HCT116 (cell line): ENCODE results near the gene OSER1. TPM values are rescaled to one million over a fixed set of nuclear protein-coding genes. Genes with fewer than 3 reads are reported as not detected.

ENCODE experiments used
- ATAC-seq: fragments of 200-7000 bp; cut with Tn5 transposase; 2 replicates; pipeline ENCODE4 v1.9.1; 2020; ENCODE audit warnings: mild to moderate bottlenecking, moderate library complexity
- BruUV-seq: library from RNA; stranded (reverse); fragments of 400-500 nt; replicated peaks from 2 replicates; lab custom pipeline; 2021; lab: Mats Ljungman, UMichigan
- CTCF ChIA-PET: fragments of 300-600 bp; sonication (Branson Sonifier 250); formaldehyde crosslinking; loops from one replicate; lab custom pipeline; 2021; ENCODE audit warnings: antibody characterized with exemption; lab: Charles Lee
- POLR2A ChIA-PET: fragments of 300-600, 350-600 bp; sonication (Branson Sonifier 250); formaldehyde crosslinking; loops from one replicate; lab custom pipeline; 2021; ENCODE audit warnings: antibody characterized with exemption; lab: Charles Lee
- RAD21 ChIA-PET, 2 experiments: fragments of 300-600 bp; sonication (Branson Sonifier 250); formaldehyde crosslinking; loops; one replicate each; lab custom pipeline; 2023; ENCODE audit warnings: low total read pairs in 2 of 2; ENCODE audit not compliant: uncharacterized antibody in 2 of 2, unreplicated experiment in 2 of 2, low non-redundant PET in 1 of 2; lab: Charles Lee
- DNase-seq: peaks from one replicate; pipeline ENCODE4 v3.0.0-alpha.2; 2010; ENCODE audit warnings: low read depth, low spot score
- H2AFZ ChIP-seq: fragments of 200-600 bp; shearing (Covaris generic), sonication (generic); 2 replicates; pipeline ENCODE4 v1.6.1; 2017; ENCODE audit warnings: low read depth, mixed run types, mixed read lengths, antibody characterized with exemption, low read length; ENCODE audit not compliant: poor library complexity, severe bottlenecking
- H3K27ac ChIP-seq: 2 replicates; pipeline ENCODE4 v1.5.1; 2012; ENCODE audit warnings: low read depth, low read length
- H3K27me3 ChIP-seq: fragments of 200-600 bp; sonication (generic); 2 replicates; pipeline ENCODE4 v1.6.1; 2016; ENCODE audit warnings: mixed run types, low read length, mixed read lengths; ENCODE audit not compliant: insufficient read depth
- H3K36me3 ChIP-seq, 2 experiments: fragments of 200-500 bp in 1 of 2; fragments of 200-600 bp in 1 of 2; sonication (Bioruptor generic) in 1 of 2; sonication (generic) in 1 of 2; 2 replicates each; pipeline versions ENCODE4 v1.5.1 to v1.6.1; 2014 to 2016; ENCODE audit warnings: low read length in 2 of 2, inconsistent platforms in 1 of 2, mixed read lengths in 1 of 2, mixed run types in 1 of 2; ENCODE audit not compliant: insufficient read depth in 2 of 2, control insufficient read depth in 1 of 2
- H3K4me1 ChIP-seq, 2 experiments: fragments of 200-600 bp in 1 of 2; sonication (generic) in 1 of 2; 2 replicates each; pipeline versions ENCODE4 v1.5.1 to v1.6.1; 2012 to 2017; ENCODE audit warnings: low read length in 2 of 2, inconsistent platforms in 1 of 2, mild to moderate bottlenecking in 1 of 2, mixed read lengths in 1 of 2, mixed run types in 1 of 2, moderate library complexity in 1 of 2; ENCODE audit not compliant: insufficient read depth in 2 of 2, control insufficient read depth in 1 of 2
- H3K4me2 ChIP-seq: fragments of 200-600 bp; sonication (generic); 2 replicates; pipeline ENCODE4 v1.6.1; 2017; ENCODE audit warnings: mixed run types, low read length, mixed read lengths
- H3K4me3 ChIP-seq, 2 experiments: fragments of 200-600 bp in 1 of 2; sonication (generic) in 1 of 2; replicated peaks in 1 of 2; 2 replicates each; pipeline ENCODE4 v1.5.1; 2011 to 2016; ENCODE audit warnings: low read length in 2 of 2, control low read depth in 1 of 2, low read depth in 1 of 2, mild to moderate bottlenecking in 1 of 2, mixed read lengths in 1 of 2, mixed run types in 1 of 2
- H3K79me2 ChIP-seq: fragments of 200-600 bp; sonication (generic); 2 replicates; pipeline ENCODE4 v1.6.1; 2017; ENCODE audit warnings: mild to moderate bottlenecking, mixed run types, low read length, moderate library complexity, mixed read lengths; ENCODE audit not compliant: insufficient read depth
- H3K9ac ChIP-seq: fragments of 200-600 bp; sonication (generic); 2 replicates; pipeline ENCODE4 v1.6.1; 2016; ENCODE audit warnings: low read length, mixed read lengths
- H3K9me2 ChIP-seq: fragments of 200-600 bp; sonication (generic), shearing (Covaris generic); 2 replicates; pipeline ENCODE4 v1.6.1; 2017; ENCODE audit warnings: mixed run types, mild to moderate bottlenecking, moderate library complexity; ENCODE audit not compliant: insufficient read depth
- H3K9me3 ChIP-seq, 2 experiments: fragments of 200-500 bp in 1 of 2; fragments of 200-600 bp in 1 of 2; sonication (Bioruptor generic) in 1 of 2; sonication (generic) in 1 of 2; 2 replicates each; pipeline ENCODE4 v1.6.1; 2014 to 2017; ENCODE audit warnings: low read length in 2 of 2, mixed read lengths in 2 of 2, inconsistent platforms in 1 of 2, low read depth in 1 of 2, mild to moderate bottlenecking in 1 of 2, mixed run types in 1 of 2, moderate library complexity in 1 of 2; ENCODE audit not compliant: control insufficient read depth in 1 of 2, insufficient read depth in 1 of 2
- H4K20me1 ChIP-seq: fragments of 200-600 bp; sonication (generic), shearing (Covaris generic); 2 replicates; pipeline ENCODE4 v1.6.1; 2017; ENCODE audit warnings: mixed run types, mild to moderate bottlenecking, moderate library complexity; ENCODE audit not compliant: insufficient read depth
- CBX3 ChIP-seq: IDR thresholded peaks from 2 replicates; pipeline ENCODE4 v1.6.1; 2012; ENCODE audit warnings: low read depth
- CTCF ChIP-seq, 3 experiments: fragments of 200-600 bp in 1 of 3; sonication (generic) in 1 of 3; IDR thresholded peaks in 2 of 3; conservative IDR thresholded peaks in 1 of 3; 2 replicates each; pipeline ENCODE4 v1.5.1; 2012 to 2017; ENCODE audit warnings: low read depth in 2 of 3, low read length in 2 of 3, antibody characterized with exemption in 1 of 3, borderline replicate concordance in 1 of 3, control low read depth in 1 of 3, mild to moderate bottlenecking in 1 of 3, mixed read lengths in 1 of 3, mixed run types in 1 of 3, moderate library complexity in 1 of 3; ENCODE audit not compliant: insufficient read depth in 1 of 3
- EZH2 ChIP-seq: fragments of 200-600 bp; sonication (generic); IDR thresholded peaks from 2 replicates; pipeline ENCODE4 v1.6.1; 2017; ENCODE audit warnings: antibody characterized with exemption, mixed run types
- POLR2AphosphoS5 ChIP-seq: IDR thresholded peaks from 2 replicates; pipeline ENCODE4 v1.6.1; 2011; ENCODE audit warnings: mild to moderate bottlenecking, low read depth, low read length, moderate library complexity
- SIN3A ChIP-seq: IDR thresholded peaks from 2 replicates; pipeline ENCODE4 v1.6.1; 2012; ENCODE audit warnings: low read depth
- SRF ChIP-seq: IDR thresholded peaks from 2 replicates; pipeline ENCODE4 v1.6.1; 2012; ENCODE audit warnings: low read depth
- TCF7L2 ChIP-seq: IDR thresholded peaks from 2 replicates; pipeline ENCODE4 v1.7.0; 2011; ENCODE audit warnings: borderline replicate concordance, inconsistent platforms; ENCODE audit not compliant: insufficient read depth, insufficient read length; ENCODE audit errors: extremely low read depth
- ZNF274 ChIP-seq: fragments of 200-500 bp; sonication (Bioruptor generic); IDR thresholded peaks from 2 replicates; pipeline ENCODE4 v1.6.1; 2014; ENCODE audit warnings: mild to moderate bottlenecking, low read depth, low read length, inconsistent platforms
- intact Hi-C: fragments of 100-400 bp; cut with micrococcal nuclease; formaldehyde crosslinking; loops from 2 replicates; pipeline ENCODE4 v1.10.0; 2022
- total RNA-seq: library from RNA; stranded (reverse); gene quantifications from one replicate; pipeline ENCODE4 v1.2.1, GENCODE V29; 2021; ENCODE audit not compliant: unreplicated experiment

OSER1 gene
- total RNA-seq, 1 experiment from 2014 or later = 28.4 TPM

GRCh38 chr20:44187054-44187771 lies 23.4 kb downstream of the OSER1 start, which contains the start of gene JPH2:
TSS of gene JPH2 (minus strand) at chr20:44187188. CDS start at chr20:44186705, 483 bp downstream.
- H3K27ac ChIP-seq = no peak within 1 kb of the TSS
- ChIA-PET RAD21 (interaction anchor here in 1 of 2 experiments (1.4 kb wide), 1 partner anchor 71 kb away, joined by 6 read pairs; no protein-coding TSS in a partner anchor), POLR2A (interaction anchor here (1.3 kb wide), 1 partner anchor 70 kb away, joined by 4 read pairs; no protein-coding TSS in a partner anchor), CTCF (interaction anchor here (1.2 to 6.7 kb wide), 3 partner anchors 9 to 738 kb away, joined by 3 to 197 read pairs (median 3); no protein-coding TSS in a partner anchor)
- TF ChIP-seq ZNF274 = no peak
- no peak for TF ChIP-seq CBX3
- TF ChIP-seq EZH2 = no peak
- no peak for TF ChIP-seq SRF
- no peak for TF ChIP-seq CTCF (IDR thresholded peaks at IDR 0.05 in 2 of 3, conservative IDR thresholded peaks at IDR 0.05 in 1 of 3; ENCODE audit: borderline replicate concordance in 1 of 3, insufficient read depth in 1 of 3, low read depth in 2 of 3, low read length in 2 of 3)
- TF ChIP-seq TCF7L2 = no peak
- no peak for TF ChIP-seq SIN3A
- TF ChIP-seq POLR2AphosphoS5 = no peak
- H3K4me1 ChIP-seq = peaks cover 16 to 22% of the 10 kb centered on the region in 2 experiments
- no peaks in the 10 kb centered on the region for H3K36me3 ChIP-seq
- peak within 1 kb of the TSS; percentile 55 for H2AFZ ChIP-seq
- BruUV-seq = no TSS peak
- no peaks in the 10 kb centered on the region for H3K27me3 ChIP-seq
- H3K9me2 ChIP-seq = no peaks in the 10 kb centered on the region
- H4K20me1 ChIP-seq = no peaks in the 10 kb centered on the region
- no peak for DNase-seq
- intact Hi-C loops = no loop called here
- H3K9ac ChIP-seq = peak within 1 kb of the TSS; percentile 26; the same call in 1 of the 2 replicates
- peak; percentile 36 for ATAC-seq
- H3K79me2 ChIP-seq = no peaks in the 10 kb centered on the region
- peak within 1 kb of the TSS; percentile 16 to 30; a peak in 3 of 4 replicates for H3K4me3 ChIP-seq
- no peaks in the 10 kb centered on the region for H3K9me3 ChIP-seq
- H3K4me2 ChIP-seq = peak within 1 kb of the TSS; percentile 71
